Mesendoderm (in vitro differentiated cells): ENCODE measurements around the gene STARD10.
A peak's percentile ranks its signal among the peaks of the same experiment; 100 is the strongest.
"Not testable (repeated sequence)": the region's sequence is repeated elsewhere in the genome, so short reads cannot be mapped to it uniquely, and the experiment has no call there.

Experiments used
- DNase-seq: peaks from one replicate; pipeline ENCODE4 v3.0.0; 2013
- H2AK5ac ChIP-seq: 2 replicates; pipeline ENCODE4 v1.6.1; 2013; ENCODE audit warnings: low read length, inconsistent platforms
- H2BK120ac ChIP-seq: 2 replicates; pipeline ENCODE4 v1.6.1; 2013; ENCODE audit warnings: low read depth, mild to moderate bottlenecking, low read length, moderate library complexity, mixed read lengths
- H2BK15ac ChIP-seq: replicated peaks from 2 replicates; pipeline ENCODE4 v1.6.1; 2013; ENCODE audit warnings: low read depth, mild to moderate bottlenecking, moderate library complexity
- H2BK5ac ChIP-seq: 2 replicates; pipeline ENCODE4 v1.6.1; 2013; ENCODE audit warnings: low read length, inconsistent platforms
- H3K18ac ChIP-seq: 2 replicates; pipeline ENCODE4 v1.6.1; 2013; ENCODE audit warnings: mild to moderate bottlenecking, low read length, mixed read lengths
- H3K23ac ChIP-seq: one replicate; pipeline ENCODE4 v1.6.1; 2013; ENCODE audit warnings: low read length
- H3K27ac ChIP-seq: 2 replicates; pipeline ENCODE4 v1.5.1; 2013; ENCODE audit warnings: low read depth, mild to moderate bottlenecking, inconsistent platforms, low read length, moderate library complexity
- H3K27me3 ChIP-seq: 2 replicates; pipeline ENCODE4 v1.6.1; 2013; ENCODE audit warnings: low read length, control low read depth, mild to moderate bottlenecking, inconsistent platforms; ENCODE audit not compliant: insufficient read depth, poor library complexity
- H3K36me3 ChIP-seq: 2 replicates; pipeline ENCODE4 v1.6.1; 2013; ENCODE audit warnings: low read length, inconsistent platforms; ENCODE audit not compliant: control insufficient read depth, insufficient read depth
- H3K4ac ChIP-seq: one replicate; pipeline ENCODE4 v1.6.1; 2013; ENCODE audit warnings: low read depth, mild to moderate bottlenecking, low read length, moderate library complexity
- H3K4me1 ChIP-seq: 2 replicates; pipeline ENCODE4 v1.6.1; 2013; ENCODE audit warnings: low read depth, low read length, inconsistent platforms; ENCODE audit not compliant: control insufficient read depth
- H3K4me2 ChIP-seq: 2 replicates; pipeline ENCODE4 v1.6.1; 2013; ENCODE audit warnings: low read length
- H3K4me3 ChIP-seq: 2 replicates; pipeline ENCODE4 v1.5.1; 2013; ENCODE audit warnings: mild to moderate bottlenecking, low read length
- H3K56ac ChIP-seq: one replicate; pipeline ENCODE4 v1.6.1; 2013; ENCODE audit warnings: low read length
- H3K79me1 ChIP-seq: 2 replicates; pipeline ENCODE4 v1.6.1; 2013; ENCODE audit warnings: low read length, inconsistent platforms
- H3K79me2 ChIP-seq: 2 replicates; pipeline ENCODE4 v1.6.1; 2013; ENCODE audit warnings: mild to moderate bottlenecking, low read length; ENCODE audit not compliant: control insufficient read depth, insufficient read depth
- H3K9ac ChIP-seq: 2 replicates; pipeline ENCODE4 v1.6.1; 2013; ENCODE audit warnings: low read length, inconsistent platforms
- H4K5ac ChIP-seq: one replicate; pipeline ENCODE4 v1.6.1; 2013; ENCODE audit warnings: low read length
- H4K8ac ChIP-seq: one replicate; pipeline ENCODE4 v1.6.1; 2013; ENCODE audit warnings: low read depth, mild to moderate bottlenecking, control low read depth, low read length, moderate library complexity
- WGBS: extraction: QIAGEN DNeasy Blood & Tissue Kit; methylation state at CpG from one replicate; pipeline ENCODE4 v1.1.7; 2013; ENCODE audit warnings: low lambda C conversion rate, missing lambda C conversion rate; ENCODE audit not compliant: insufficient coverage; ENCODE audit errors: extremely low coverage; 5-methylcytosine and 5-hydroxymethylcytosine counted together

STARD10 gene

GRCh38 chr11:72799441-72799840 is 5.6 kb upstream of the STARD10 start:
- Histone ChIP-seq H3K4ac (no peak overlapping the region), H3K56ac (no peak overlapping the region), H3K4me3 (no peak overlapping the region), H3K27ac (no peak overlapping the region), H4K8ac (no peak overlapping the region), H3K23ac (no peak overlapping the region), H3K18ac (no peak overlapping the region), H2AK5ac (no peak overlapping the region), H3K9ac (no peak overlapping the region), H4K5ac (no peak overlapping the region), H3K79me1 (no peaks in the 10 kb centered on the region), H2BK120ac (no peak overlapping the region), H3K4me1 (peaks cover 5% of the 10 kb centered on the region), H2BK5ac (no peak overlapping the region), H2BK15ac (no peak overlapping the region), H3K79me2 (no peaks in the 10 kb centered on the region), H3K27me3 (no peaks in the 10 kb centered on the region), H3K4me2 (no peak overlapping the region), H3K36me3 (no peaks in the 10 kb centered on the region)
- DNase-seq, result no peak
- WGBS, result no CpG with 5 or more reads among the region's 4 CpGs

- no CpG with 5 or more reads among the region's 4 CpGs for WGBS
- H3K79me1 ChIP-seq, result no peaks in the 10 kb centered on the region
- H3K23ac ChIP-seq, result no peak overlapping the region
- no peak overlapping the region for H3K4ac ChIP-seq
- peak overlapping the region; percentile 33 for H2BK120ac ChIP-seq
- no peak overlapping the region for H2BK15ac ChIP-seq
- peak overlapping the region; percentile 80 for H3K18ac ChIP-seq
- no peaks in the 10 kb centered on the region for H3K36me3 ChIP-seq
- peaks cover 5% of the 10 kb centered on the region for H3K4me1 ChIP-seq
- peak overlapping the region; percentile 49 for H3K9ac ChIP-seq
- peak overlapping the region; percentile 69 for H2BK5ac ChIP-seq
- H3K4me3 ChIP-seq, result no peak overlapping the region
- no peak overlapping the region for H2AK5ac ChIP-seq
- peak overlapping the region; percentile 82 for H3K27ac ChIP-seq
- H3K56ac ChIP-seq, result peak overlapping the region; percentile 69
- DNase-seq, result peak; percentile 96
- H3K79me2 ChIP-seq, result no peaks in the 10 kb centered on the region
- H4K8ac ChIP-seq, result no peak overlapping the region
- H4K5ac ChIP-seq, result no peak overlapping the region
- no peaks in the 10 kb centered on the region for H3K27me3 ChIP-seq
- H3K4me2 ChIP-seq, result no peak overlapping the region
Measured at GRCh38 chr11:72798361-72798760, 4.5 kb upstream of the STARD10 start.

GRCh38 chr11:72793076-72793424 is 797 bp downstream of the STARD10 start:
- no peak overlapping the region for H3K27ac ChIP-seq
- H3K56ac ChIP-seq, result no peak overlapping the region
- no peak overlapping the region for H3K4ac ChIP-seq
- no peak for DNase-seq
- H3K27me3 ChIP-seq, result no peaks in the 10 kb centered on the region
- H3K36me3 ChIP-seq, result no peaks in the 10 kb centered on the region
- no peak overlapping the region for H3K18ac ChIP-seq
- no peak overlapping the region for H3K4me3 ChIP-seq
- no peak overlapping the region for H3K23ac ChIP-seq
- no peak overlapping the region for H3K4me2 ChIP-seq
- H2BK120ac ChIP-seq, result no peak overlapping the region
- no peaks in the 10 kb centered on the region for H3K79me2 ChIP-seq
- no peaks in the 10 kb centered on the region for H3K79me1 ChIP-seq
- no peak overlapping the region for H2BK15ac ChIP-seq
- H4K5ac ChIP-seq, result no peak overlapping the region
- H3K4me1 ChIP-seq, result peaks cover 3% of the 10 kb centered on the region
- no CpG with 5 or more reads among the region's 2 CpGs for WGBS
- H3K9ac ChIP-seq, result peak overlapping the region; percentile 21
- no peak overlapping the region for H2AK5ac ChIP-seq
- no peak overlapping the region for H4K8ac ChIP-seq
- H2BK5ac ChIP-seq, result no peak overlapping the region

GRCh38 chr11:72792437-72793021 is 1.3 kb downstream of the STARD10 start:
- no peaks in the 10 kb centered on the region for H3K79me1 ChIP-seq
- no peak for DNase-seq
- no peak overlapping the region for H3K23ac ChIP-seq
- H3K4me1 ChIP-seq, result no peaks in the 10 kb centered on the region
- H4K8ac ChIP-seq, result no peak overlapping the region
- no peak overlapping the region for H2AK5ac ChIP-seq
- no peaks in the 10 kb centered on the region for H3K79me2 ChIP-seq
- no peak overlapping the region for H2BK120ac ChIP-seq
- H3K27me3 ChIP-seq, result no peaks in the 10 kb centered on the region
- H3K9ac ChIP-seq, result peak overlapping the region; percentile 21
- H3K18ac ChIP-seq, result no peak overlapping the region
- no peak overlapping the region for H4K5ac ChIP-seq
- no peak overlapping the region for H2BK5ac ChIP-seq
- no peak overlapping the region for H3K4me3 ChIP-seq
- H2BK15ac ChIP-seq, result no peak overlapping the region
- H3K56ac ChIP-seq, result no peak overlapping the region
- no peaks in the 10 kb centered on the region for H3K36me3 ChIP-seq
- no CpG with 5 or more reads among the region's 3 CpGs for WGBS
- H3K4me2 ChIP-seq, result no peak overlapping the region
- no peak overlapping the region for H3K4ac ChIP-seq
- no peak overlapping the region for H3K27ac ChIP-seq

GRCh38 chr11:72791228-72791627 is 2.6 kb downstream of the STARD10 start:
- not testable (repeated sequence) for H2BK5ac ChIP-seq, H3K4me1 ChIP-seq, H4K8ac ChIP-seq, H3K56ac ChIP-seq, H3K79me1 ChIP-seq, H3K23ac ChIP-seq, H2BK15ac ChIP-seq, H3K4me2 ChIP-seq, H2AK5ac ChIP-seq, H3K27me3 ChIP-seq, H3K9ac ChIP-seq, H2BK120ac ChIP-seq, H3K79me2 ChIP-seq, H3K36me3 ChIP-seq, DNase-seq, H3K4me3 ChIP-seq, H4K5ac ChIP-seq, H3K4ac ChIP-seq, H3K27ac ChIP-seq, H3K18ac ChIP-seq
- WGBS, result no CpG with 5 or more reads among the region's 7 CpGs

- H3K36me3 ChIP-seq, result no peaks in the 10 kb centered on the region
- H4K8ac ChIP-seq, result no peak overlapping the region
- no peak overlapping the region for H3K9ac ChIP-seq
- no peak overlapping the region for H3K27ac ChIP-seq
- no peak overlapping the region for H3K4ac ChIP-seq
- H3K4me3 ChIP-seq, result no peak overlapping the region
- no peak overlapping the region for H2BK120ac ChIP-seq
- no peak overlapping the region for H2BK15ac ChIP-seq
- H3K4me1 ChIP-seq, result no peaks in the 10 kb centered on the region
- no peak overlapping the region for H2BK5ac ChIP-seq
- no peaks in the 10 kb centered on the region for H3K27me3 ChIP-seq
- H4K5ac ChIP-seq, result no peak overlapping the region
- H3K79me2 ChIP-seq, result no peaks in the 10 kb centered on the region
- no peak overlapping the region for H3K4me2 ChIP-seq
- H3K23ac ChIP-seq, result no peak overlapping the region
- WGBS, result no CpG with 5 or more reads among the region's 10 CpGs
- no peak overlapping the region for H3K18ac ChIP-seq
- peak; percentile 44 for DNase-seq
- peak overlapping the region; percentile 19 for H3K56ac ChIP-seq
- no peak overlapping the region for H2AK5ac ChIP-seq
- no peaks in the 10 kb centered on the region for H3K79me1 ChIP-seq
Measured at GRCh38 chr11:72789493-72790131, 4.2 kb downstream of the STARD10 start.
